NCI-H1694 treated with DMSO at 0.1 percent for 48 hours (cell line): ENCODE measurements around the gene VAV2.
A peak's percentile ranks its signal among the peaks of the same experiment; 100 is the strongest.

Experiments used
- DNase-seq: peaks from one replicate; lab custom pipeline; 2025; lab: John Stamatoyannopoulos, UW

The VAV2 gene

GRCh38 chr9:133980864-133981588, 11.1 kb downstream of the VAV2 start:
- peak; percentile 48 for DNase-seq

GRCh38 chr9:133979921-133980863, 11.9 kb downstream of the VAV2 start:
- DNase-seq, result peak; percentile 68

- no peak for DNase-seq
These were observed 12.7 kb downstream of the VAV2 start for GRCh38 chr9:133979273-133979920.

GRCh38 chr9:133978899-133979272, 13.2 kb downstream of the VAV2 start:
- DNase-seq, result no peak

GRCh38 chr9:133978226-133978898, 13.8 kb downstream of the VAV2 start:
- no peak for DNase-seq

GRCh38 chr9:133977421-133978201, 14.5 kb downstream of the VAV2 start:
- no peak for DNase-seq

- no peak for DNase-seq
These were observed 15.2 kb downstream of the VAV2 start for GRCh38 chr9:133976887-133977286.

- DNase-seq, result no peak
These were observed 15.8 kb downstream of the VAV2 start for GRCh38 chr9:133976191-133976861.

GRCh38 chr9:133975511-133975910, 16.6 kb downstream of the VAV2 start:
- no peak for DNase-seq

GRCh38 chr9:133974631-133975341, 17.3 kb downstream of the VAV2 start:
- DNase-seq, result no peak

GRCh38 chr9:133973791-133974630, 18.1 kb downstream of the VAV2 start:
- DNase-seq, result no peak

- no peak for DNase-seq
These were observed 18.9 kb downstream of the VAV2 start for GRCh38 chr9:133973111-133973790.

GRCh38 chr9:133971981-133972941, 19.9 kb downstream of the VAV2 start:
- DNase-seq, result no peak

- DNase-seq, result no peak
These were observed 20.8 kb downstream of the VAV2 start for GRCh38 chr9:133971121-133971951.

GRCh38 chr9:133970581-133971058, 21.5 kb downstream of the VAV2 start:
- peak; percentile 16 for DNase-seq
